ENCODE data around the gene SCN9A. TPM values are rescaled to one million over a fixed set of nuclear protein-coding genes. Genes with fewer than 3 reads are reported as not detected.

SCN9A gene
- total RNA-seq, 1 donor from 2014 or later, result 7.8 TPM

- Histone ChIP-seq H2AFZ (ENCODE audit: low read depth, low read length) (no peak overlapping the region), H3K4me2 (ENCODE audit: low read length) (no peak overlapping the region)
- no peak overlapping the region for H3K27ac Mint-ChIP-seq (ENCODE audit: unreplicated experiment)
These were observed 9.8 kb downstream of the SCN9A start for GRCh38 chr2:166365803-166366420.

GRCh38 chr2:166365239-166365638 is 10.5 kb downstream of the SCN9A start:
- no peaks in the 10 kb centered on the region for H3K27me3 Mint-ChIP-seq (ENCODE audit: low read depth, unreplicated experiment)
- TF ChIP-seq EZH2 (IDR thresholded peaks at IDR 0.05; ENCODE audit: insufficient read depth, low read length), result no peak
- TF ChIP-seq CTCF (IDR thresholded peaks at IDR 0.05; ENCODE audit: insufficient read depth, low read depth, low read length), result no peak
- Histone ChIP-seq H3K9ac (ENCODE audit: low read length) (no peak overlapping the region), H3K36me3 (ENCODE audit: insufficient read depth, low read length) (no peaks in the 10 kb centered on the region), H2AFZ (ENCODE audit: low read depth, low read length) (no peak overlapping the region), H3K9me3 (ENCODE audit: insufficient read depth, low read depth, low read length) (no peaks in the 10 kb centered on the region), H3K27ac (ENCODE audit: low read depth, low read length) (no peak overlapping the region), H3K27me3 (ENCODE audit: insufficient read depth, low read length) (no peaks in the 10 kb centered on the region), H4K20me1 (ENCODE audit: insufficient read depth, low read length) (no peaks in the 10 kb centered on the region), H3K4me1 (ENCODE audit: insufficient read depth, low read length) (peaks cover 3% of the 10 kb centered on the region), H3K79me2 (ENCODE audit: insufficient read depth, low read length) (no peaks in the 10 kb centered on the region), H3K4me3 (ENCODE audit: insufficient read depth, low read depth, low read length) (no peak overlapping the region), H3K4me2 (ENCODE audit: low read length) (no peak overlapping the region)
- peaks cover 10% of the 10 kb centered on the region for H3K4me1 Mint-ChIP-seq (ENCODE audit: low read depth, unreplicated experiment)
- H3K36me3 Mint-ChIP-seq (ENCODE audit: low read depth, unreplicated experiment), result no peaks in the 10 kb centered on the region
- FAIRE-seq (no peak), DNase-seq (ENCODE audit: low read depth) (no peak)
- H3K27ac Mint-ChIP-seq (ENCODE audit: unreplicated experiment), result no peak overlapping the region
- no peak overlapping the region for H3K4me3 Mint-ChIP-seq (ENCODE audit: unreplicated experiment)
- no peaks in the 10 kb centered on the region for H3K9me3 Mint-ChIP-seq (ENCODE audit: unreplicated experiment)

More at GRCh38 chr2:166365803-166366420, 9.8 kb downstream of the SCN9A start:
- Mint-ChIP-seq H3K4me1 (ENCODE audit: low read depth, unreplicated experiment) (peaks cover 10% of the 10 kb centered on the region), H3K27me3 (ENCODE audit: low read depth, unreplicated experiment) (no peaks in the 10 kb centered on the region), H3K36me3 (ENCODE audit: low read depth, unreplicated experiment) (no peaks in the 10 kb centered on the region), H3K9me3 (ENCODE audit: unreplicated experiment) (no peaks in the 10 kb centered on the region), H3K4me3 (ENCODE audit: unreplicated experiment) (no peak overlapping the region)
- Histone ChIP-seq H3K9ac (ENCODE audit: low read length) (no peak overlapping the region), H3K36me3 (ENCODE audit: insufficient read depth, low read length) (no peaks in the 10 kb centered on the region), H3K79me2 (ENCODE audit: insufficient read depth, low read length) (no peaks in the 10 kb centered on the region), H3K9me3 (ENCODE audit: insufficient read depth, low read depth, low read length) (no peaks in the 10 kb centered on the region), H3K4me1 (ENCODE audit: insufficient read depth, low read length) (peaks cover 3% of the 10 kb centered on the region), H4K20me1 (ENCODE audit: insufficient read depth, low read length) (no peaks in the 10 kb centered on the region), H3K27ac (ENCODE audit: low read depth, low read length) (no peak overlapping the region), H3K4me3 (ENCODE audit: insufficient read depth, low read depth, low read length) (no peak overlapping the region), H3K27me3 (ENCODE audit: insufficient read depth, low read length) (no peaks in the 10 kb centered on the region)
- DNase-seq (ENCODE audit: low read depth) (peak; percentile 50), FAIRE-seq (no peak)
- TF ChIP-seq EZH2 (IDR thresholded peaks at IDR 0.05; ENCODE audit: insufficient read depth, low read length) (no peak), CTCF (IDR thresholded peaks at IDR 0.05; ENCODE audit: insufficient read depth, low read depth, low read length) (no peak)

- Histone ChIP-seq H3K27me3 (ENCODE audit: insufficient read depth, low read length) (no peaks in the 10 kb centered on the region), H3K79me2 (ENCODE audit: insufficient read depth, low read length) (no peaks in the 10 kb centered on the region), H3K9ac (ENCODE audit: low read length) (no peak overlapping the region), H2AFZ (ENCODE audit: low read depth, low read length) (no peak overlapping the region), H3K36me3 (ENCODE audit: insufficient read depth, low read length) (no peaks in the 10 kb centered on the region), H3K4me3 (ENCODE audit: insufficient read depth, low read depth, low read length) (no peak overlapping the region), H3K4me2 (ENCODE audit: low read length) (no peak overlapping the region), H4K20me1 (ENCODE audit: insufficient read depth, low read length) (no peaks in the 10 kb centered on the region), H3K9me3 (ENCODE audit: insufficient read depth, low read depth, low read length) (no peaks in the 10 kb centered on the region), H3K4me1 (ENCODE audit: insufficient read depth, low read length) (peaks cover 3% of the 10 kb centered on the region), H3K27ac (ENCODE audit: low read depth, low read length) (no peak overlapping the region)
- Mint-ChIP-seq H3K27ac (ENCODE audit: unreplicated experiment) (no peak overlapping the region), H3K9me3 (ENCODE audit: unreplicated experiment) (no peaks in the 10 kb centered on the region), H3K36me3 (ENCODE audit: low read depth, unreplicated experiment) (no peaks in the 10 kb centered on the region), H3K4me3 (ENCODE audit: unreplicated experiment) (no peak overlapping the region), H3K4me1 (ENCODE audit: low read depth, unreplicated experiment) (peaks cover 10% of the 10 kb centered on the region), H3K27me3 (ENCODE audit: low read depth, unreplicated experiment) (no peaks in the 10 kb centered on the region)
- TF ChIP-seq CTCF (IDR thresholded peaks at IDR 0.05; ENCODE audit: insufficient read depth, low read depth, low read length) (no peak), EZH2 (IDR thresholded peaks at IDR 0.05; ENCODE audit: insufficient read depth, low read length) (no peak)
- no peak for FAIRE-seq
- DNase-seq (ENCODE audit: low read depth), result no peak
These were observed 11.1 kb downstream of the SCN9A start for GRCh38 chr2:166364476-166365161.
